Retinal pigment epithelial cell (primary cell): Measurements from ENCODE around the gene CD40.
"Not testable (repeated sequence)": the region's sequence is repeated elsewhere in the genome, so short reads cannot be mapped to it uniquely, and the experiment has no call there.

Experiments used
- DNase-seq: peaks from one replicate; pipeline ENCODE4 v3.0.0-alpha.2; 2010; ENCODE audit warnings: low read depth
- H3K4me3 ChIP-seq: 2 replicates; pipeline ENCODE4 v1.5.1; 2011; ENCODE audit warnings: mild to moderate bottlenecking, low read length, control low read depth, moderate library complexity
- CTCF ChIP-seq: conservative IDR thresholded peaks from 2 replicates; pipeline ENCODE4 v1.5.1; 2011; ENCODE audit warnings: low read depth, low read length, control low read depth, inconsistent platforms

CD40 gene

GRCh38 chr20:46099491-46100287, 18.4 kb upstream of the CD40 start:
- no peak for TF ChIP-seq CTCF
- no peak for DNase-seq
- H3K4me3 ChIP-seq = no peak overlapping the region

DNA sequence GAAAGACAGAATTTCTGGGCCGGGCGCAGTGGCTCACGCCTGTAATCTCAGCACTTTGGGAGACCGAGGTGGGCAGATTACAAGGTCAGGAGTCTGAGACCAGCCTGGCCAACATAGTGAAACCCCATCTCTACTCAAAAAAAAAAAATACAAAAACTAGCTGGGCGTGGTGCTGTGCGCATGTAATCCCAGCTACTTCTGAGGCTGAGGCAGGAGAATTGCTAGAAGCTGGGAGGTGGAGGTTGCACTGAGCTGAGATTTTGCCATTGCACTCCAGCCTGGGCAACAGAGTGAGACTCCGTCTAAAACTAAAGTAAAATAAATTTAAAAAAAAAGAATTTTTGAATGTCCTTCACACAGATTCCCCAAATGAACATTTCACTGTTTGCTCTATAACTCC, 17.7 kb upstream of the CD40 start:
- H3K4me3 ChIP-seq, DNase-seq: not testable (repeated sequence)

- H3K4me3 ChIP-seq = no peak overlapping the region
- DNase-seq = no peak
- no peak for TF ChIP-seq CTCF
Observed at GRCh38 chr20:46100988-46101387, 17.1 kb upstream of the CD40 start.

DNA sequence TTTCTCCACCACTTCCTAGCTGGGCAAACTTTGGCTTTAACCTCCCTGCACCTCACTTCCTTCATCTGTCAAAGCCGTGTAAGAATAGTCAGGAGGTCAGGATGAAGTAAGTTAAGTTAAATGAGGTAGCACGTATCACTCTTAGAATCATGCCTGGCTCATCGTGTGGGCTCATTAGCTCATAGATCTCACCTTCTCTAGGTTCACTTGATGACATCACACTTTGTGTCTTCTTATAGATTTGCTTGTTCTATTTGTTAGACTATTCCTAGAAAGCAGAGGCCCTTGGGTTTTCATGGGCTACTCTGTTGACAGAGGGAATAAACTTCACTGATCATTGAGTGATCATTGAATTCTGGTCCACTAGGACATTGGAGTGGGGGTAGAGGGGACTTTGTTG, 16.2 kb upstream of the CD40 start:
- H3K4me3 ChIP-seq = no peak overlapping the region
- DNase-seq = no peak
- TF ChIP-seq CTCF = no peak

- no peak for DNase-seq
- no peak overlapping the region for H3K4me3 ChIP-seq
- TF ChIP-seq CTCF = no peak
Observed at GRCh38 chr20:46102940-46103339, 15.2 kb upstream of the CD40 start.

- TF ChIP-seq CTCF = no peak
- no peak for DNase-seq
- no peak overlapping the region for H3K4me3 ChIP-seq
Observed at GRCh38 chr20:46104262-46104661, 13.9 kb upstream of the CD40 start.

DNA sequence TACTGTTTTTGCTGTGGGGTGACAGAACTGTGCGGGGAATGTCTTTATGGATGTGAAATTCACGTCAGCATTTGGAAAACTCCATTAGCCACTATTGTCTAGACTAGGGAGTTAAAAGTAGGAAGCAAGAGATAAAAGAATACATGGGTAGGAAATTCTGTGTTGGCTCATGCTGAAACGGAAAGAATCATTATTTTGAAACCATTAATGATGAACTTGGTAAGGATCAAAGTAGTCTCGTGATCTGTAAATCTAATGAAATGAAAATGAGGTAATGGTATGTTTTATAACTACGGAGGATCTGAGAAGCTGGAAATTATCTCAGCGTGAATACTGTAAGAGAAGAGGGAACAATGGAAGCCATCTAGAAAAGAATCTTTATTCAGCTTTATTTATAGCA, 11.1 kb upstream of the CD40 start:
- TF ChIP-seq CTCF = no peak
- H3K4me3 ChIP-seq = no peak overlapping the region
- DNase-seq = no peak

- no peak overlapping the region for H3K4me3 ChIP-seq
- DNase-seq = no peak
- TF ChIP-seq CTCF = no peak
Observed at GRCh38 chr20:46108435-46108841, 9.7 kb upstream of the CD40 start.
